HG03097 (cell line): ENCODE data around the gene BTD.

Experiments
- ATAC-seq: cut with Tn5 transposase; IDR thresholded peaks from one replicate; pipeline ENCODE4 v1.9.1; 2021; ENCODE audit not compliant: unreplicated experiment, low FRiP score

Gene BTD

GRCh38 chr3:15601399-15602145 lies at the start of gene BTD, which contains the start of gene HACL1:
Gene BTD (plus strand): TSS chr3:15601745. CDS start chr3:15635440, 33,695 bp downstream.
Gene HACL1 (minus strand): TSS chr3:15601569. CDS start chr3:15601463, 106 bp downstream.
- peak; percentile 89 for ATAC-seq

GRCh38 chr3:15551902-15552301 lies 49.6 kb upstream of the BTD start:
- no peak for ATAC-seq

GRCh38 chr3:15553749-15554148 lies 47.8 kb upstream of the BTD start:
- ATAC-seq: no peak

GRCh38 chr3:15556512-15556911 lies 45.0 kb upstream of the BTD start:
- ATAC-seq: peak; percentile 86

- no peak for ATAC-seq
These were observed 44.0 kb upstream of the BTD start for GRCh38 chr3:15557511-15557946.

GRCh38 chr3:15558581-15558980 lies 43.0 kb upstream of the BTD start:
- no peak for ATAC-seq

GRCh38 chr3:15562560-15562959 lies 39.0 kb upstream of the BTD start:
- ATAC-seq: no peak

GRCh38 chr3:15563190-15563589 lies 38.4 kb upstream of the BTD start:
- ATAC-seq: no peak

GRCh38 chr3:15572138-15572537 lies 29.4 kb upstream of the BTD start:
- no peak for ATAC-seq

GRCh38 chr3:15575446-15575845 lies 26.1 kb upstream of the BTD start:
- ATAC-seq: no peak

GRCh38 chr3:15576475-15576874 lies 25.1 kb upstream of the BTD start:
- no peak for ATAC-seq

- ATAC-seq: no peak
These were observed 23.2 kb upstream of the BTD start for GRCh38 chr3:15578289-15578867.

- no peak for ATAC-seq
These were observed 22.5 kb upstream of the BTD start for GRCh38 chr3:15579051-15579450.

GRCh38 chr3:15581471-15582394 lies 19.8 kb upstream of the BTD start:
- ATAC-seq: no peak

- no peak for ATAC-seq
These were observed 16.3 kb upstream of the BTD start for GRCh38 chr3:15585111-15585845.

GRCh38 chr3:15591242-15591641 lies 10.3 kb upstream of the BTD start:
- ATAC-seq: no peak

GRCh38 chr3:15591928-15592327 lies 9.6 kb upstream of the BTD start:
- no peak for ATAC-seq

GRCh38 chr3:15592968-15593367 lies 8.6 kb upstream of the BTD start:
- no peak for ATAC-seq

- ATAC-seq: no peak
These were observed 5.6 kb upstream of the BTD start for GRCh38 chr3:15595955-15596354.

- ATAC-seq: peak; percentile 16
These were observed 523 bp upstream of the BTD start for GRCh38 chr3:15601046-15601398.

GRCh38 chr3:15602146-15602536 lies 596 bp downstream of the BTD start:
- ATAC-seq: peak; percentile 12
